Posterior cingulate gyrus (tissue), 11 donors: ENCODE results near the gene AVPR1A.

Experiments
- DNase-seq, 10 donors: peaks; one replicate each; pipeline versions ENCODE4 v3.0.0 to v3.0.0-alpha.2; 2020 to 2021; ENCODE audit warnings: mixed read lengths in 3 of 10
- intact Hi-C: fragments of 100-400 bp; cut with DNase I; formaldehyde crosslinking; loops from one replicate; pipeline ENCODE4 v1.15.1; 2023

AVPR1A gene

GRCh38 chr12:63098851-63099250, 52.1 kb downstream of the AVPR1A start:
- DNase-seq, result no peak
- intact Hi-C loops, result no loop called here

- intact Hi-C loops, result no loop called here
- DNase-seq, result no peak
These were observed 55.5 kb downstream of the AVPR1A start for GRCh38 chr12:63095369-63095980.

GRCh38 chr12:63093711-63094110, 57.3 kb downstream of the AVPR1A start:
- intact Hi-C loops, result no loop called here
- no peak for DNase-seq

- DNase-seq, result no peak
- intact Hi-C loops, result no loop called here
These were observed 57.9 kb downstream of the AVPR1A start for GRCh38 chr12:63093084-63093483.
